Measurements from ENCODE around the gene TELO2. TPM values are rescaled to one million over a fixed set of nuclear protein-coding genes. Genes with fewer than 3 reads are reported as not detected.
A peak's percentile ranks its signal among the peaks of the same experiment; 100 is the strongest.
"Not testable (repeated sequence)": the region's sequence is repeated elsewhere in the genome, so short reads cannot be mapped to it uniquely, and the experiment has no call there.

Gene TELO2
- total RNA-seq, 2 experiments from 2014 or later, result 48.1 to 60.0 TPM

- ChIA-PET POLR2A (interaction anchor here (0.5 kb wide), 1 partner anchor 9 kb away, joined by 3 read pairs; no protein-coding TSS in a partner anchor), CTCF (interaction anchor here (0.6 kb wide), 1 partner anchor 23 kb away, joined by 4 read pairs; no protein-coding TSS in a partner anchor)
- Mint-ChIP-seq H3K4me1 (peaks cover 25% of the 10 kb centered on the region), H3K9me3 (ENCODE audit: low read depth) (no peaks in the 10 kb centered on the region), H3K4me3 (no peak overlapping the region), H3K27ac (no peak overlapping the region), H3K36me3 (ENCODE audit: low read depth) (no peaks in the 10 kb centered on the region), H3K27me3 (no peaks in the 10 kb centered on the region)
- DNase-seq (no peak), ATAC-seq (no peak)
- intact Hi-C loops (cut with DNase I, micrococcal nuclease), result no loop called here
These were observed 21.5 kb upstream of the TELO2 start for GRCh38 chr16:1471569-1472194.

GRCh38 chr16:1472974-1473373 is 20.2 kb upstream of the TELO2 start:
- no peak overlapping the region for H3K27ac Mint-ChIP-seq
- peaks cover 25% of the 10 kb centered on the region for H3K4me1 Mint-ChIP-seq
- no peaks in the 10 kb centered on the region for H3K9me3 Mint-ChIP-seq (ENCODE audit: low read depth)
- no peaks in the 10 kb centered on the region for H3K36me3 Mint-ChIP-seq (ENCODE audit: low read depth)
- H3K4me3 Mint-ChIP-seq, result peak overlapping the region; percentile 17
- ATAC-seq (no peak), DNase-seq (no peak)
- H3K27me3 Mint-ChIP-seq, result no peaks in the 10 kb centered on the region
- POLR2A ChIA-PET, result no interaction called here
- intact Hi-C loops (cut with DNase I, micrococcal nuclease), result no loop called here
- CTCF ChIA-PET, result interaction anchor here (0.6 kb wide), 1 partner anchor 25 kb away, joined by 3 read pairs; no protein-coding TSS in a partner anchor

- Mint-ChIP-seq H3K27ac (no peak overlapping the region), H3K27me3 (no peaks in the 10 kb centered on the region), H3K36me3 (ENCODE audit: low read depth) (no peaks in the 10 kb centered on the region), H3K4me3 (peak overlapping the region; percentile 73), H3K4me1 (peaks cover 25% of the 10 kb centered on the region), H3K9me3 (ENCODE audit: low read depth) (no peaks in the 10 kb centered on the region)
- ChIA-PET CTCF (no interaction called here), POLR2A (no interaction called here)
- ATAC-seq (no peak), DNase-seq (no peak)
- intact Hi-C loops (cut with DNase I, micrococcal nuclease), result loop anchor here (1.0 to 2.0 kb wide), 5 partner anchors 19 to 204 kb away; partner anchors contain the start of genes CRAMP1 (in 1 of the 2), GNPTG (in 1 of the 2), IFT140 (in 1 of the 2) and JPT2 (in 1 of the 2)
These were observed 18.9 kb upstream of the TELO2 start for GRCh38 chr16:1474082-1474795.

- no peaks in the 10 kb centered on the region for H3K9me3 Mint-ChIP-seq (ENCODE audit: low read depth)
- ChIA-PET POLR2A (no interaction called here), CTCF (no interaction called here)
- peak; percentile 91 for ATAC-seq
- peak within 1 kb of the TSS; percentile 81 for H3K27ac Mint-ChIP-seq
- H3K36me3 Mint-ChIP-seq (ENCODE audit: low read depth), result no peaks in the 10 kb centered on the region
- intact Hi-C loops (cut with DNase I, micrococcal nuclease), result loop anchor here (1.0 to 2.0 kb wide), 12 partner anchors 18 to 351 kb away; partner anchors contain the start of genes TELO2 (in 2 of the 2), UQCC4 (in 2 of the 2), CRAMP1 (in 1 of the 2) and GNPTG (in 1 of the 2)
- no peaks in the 10 kb centered on the region for H3K27me3 Mint-ChIP-seq
- H3K4me3 Mint-ChIP-seq, result peak within 1 kb of the TSS; percentile 73
- peak; percentile 95 for DNase-seq
- peaks cover 22% of the 10 kb centered on the region for H3K4me1 Mint-ChIP-seq
These were observed 18.2 kb upstream of the TELO2 start, which contains the start of gene CLCN7 for GRCh38 chr16:1474796-1475551. TSS of gene CLCN7 (minus strand) at chr16:1475028. CDS start at chr16:1474974, 54 bp downstream.

- Mint-ChIP-seq H3K27me3 (no peaks in the 10 kb centered on the region), H3K36me3 (ENCODE audit: low read depth) (no peaks in the 10 kb centered on the region), H3K4me3 (peak overlapping the region; percentile 73), H3K27ac (peak overlapping the region; percentile 81), H3K4me1 (peaks cover 22% of the 10 kb centered on the region), H3K9me3 (ENCODE audit: low read depth) (no peaks in the 10 kb centered on the region)
- ATAC-seq (no peak), DNase-seq (no peak)
- ChIA-PET CTCF (no interaction called here), POLR2A (no interaction called here)
- intact Hi-C loops (cut with DNase I, micrococcal nuclease), result loop anchor here (1.0 to 2.0 kb wide), 11 partner anchors 17 to 351 kb away; partner anchors contain the start of genes TELO2 (in 2 of the 2), UQCC4 (in 2 of the 2), CRAMP1 (in 1 of the 2) and GNPTG (in 1 of the 2)
These were observed 17.5 kb upstream of the TELO2 start for GRCh38 chr16:1475552-1476114.

GRCh38 chr16:1477033-1477432 is 16.1 kb upstream of the TELO2 start:
- Mint-ChIP-seq H3K27ac (no peak overlapping the region), H3K36me3 (ENCODE audit: low read depth) (no peaks in the 10 kb centered on the region), H3K4me3 (no peak overlapping the region), H3K27me3 (no peaks in the 10 kb centered on the region), H3K9me3 (ENCODE audit: low read depth) (no peaks in the 10 kb centered on the region), H3K4me1 (peaks cover 15% of the 10 kb centered on the region)
- intact Hi-C loops (cut with DNase I, micrococcal nuclease), result no loop called here
- DNase-seq (no peak), ATAC-seq (no peak)
- ChIA-PET CTCF (no interaction called here), POLR2A (interaction anchor here (1.0 kb wide), 1 partner anchor 56 kb away, joined by 3 read pairs; the partner anchor contains the start of gene UQCC4)

- H3K4me3 Mint-ChIP-seq; H3K27me3 Mint-ChIP-seq; intact Hi-C loops (cut with DNase I, micrococcal nuclease); H3K9me3 Mint-ChIP-seq (ENCODE audit: low read depth); DNase-seq; H3K36me3 Mint-ChIP-seq (ENCODE audit: low read depth); ATAC-seq; H3K27ac Mint-ChIP-seq; POLR2A ChIA-PET; CTCF ChIA-PET; H3K4me1 Mint-ChIP-seq: not testable (repeated sequence)
These were observed 14.2 kb upstream of the TELO2 start for GRCh38 chr16:1478937-1479336.

GRCh38 chr16:1481906-1482835 is 11.0 kb upstream of the TELO2 start:
- Mint-ChIP-seq H3K36me3 (ENCODE audit: low read depth) (no peaks in the 10 kb centered on the region), H3K9me3 (ENCODE audit: low read depth) (no peaks in the 10 kb centered on the region), H3K27me3 (no peaks in the 10 kb centered on the region), H3K4me3 (no peak overlapping the region), H3K27ac (no peak overlapping the region), H3K4me1 (no peaks in the 10 kb centered on the region)
- intact Hi-C loops (cut with DNase I, micrococcal nuclease), result no loop called here
- POLR2A ChIA-PET, result no interaction called here
- DNase-seq, result no peak
- CTCF ChIA-PET, result no interaction called here
- ATAC-seq, result no peak

GRCh38 chr16:1485847-1486496 is 7.2 kb upstream of the TELO2 start:
- Mint-ChIP-seq H3K4me1 (no peaks in the 10 kb centered on the region), H3K36me3 (ENCODE audit: low read depth) (no peaks in the 10 kb centered on the region), H3K27ac (no peak overlapping the region), H3K27me3 (no peaks in the 10 kb centered on the region), H3K4me3 (no peak overlapping the region), H3K9me3 (ENCODE audit: low read depth) (no peaks in the 10 kb centered on the region)
- ChIA-PET POLR2A (no interaction called here), CTCF (no interaction called here)
- intact Hi-C loops (cut with DNase I, micrococcal nuclease), result no loop called here
- DNase-seq (no peak), ATAC-seq (no peak)

Data from activated CD4-positive, alpha-beta T cell treated with anti-CD3 and anti-CD28 coated beads for 36 hours (primary cell).